K562 (cell line): ENCODE measurements around the gene ABR. TPM values are rescaled to one million over a fixed set of nuclear protein-coding genes. Genes with fewer than 3 reads are reported as not detected.
A peak's percentile ranks its signal among the peaks of the same experiment; 100 is the strongest.

Experiments
- ATAC-seq: fragments of 200-7000 bp; cut with Tn5 transposase; 3 replicates; pipeline ENCODE4 v1.9.1; 2020; ENCODE audit warnings: moderate library complexity
- BruUV-seq: library from RNA; stranded (reverse); fragments of 400-500 nt; replicated peaks from 2 replicates; lab custom pipeline; 2021; lab: Mats Ljungman, UMichigan
- CTCF ChIA-PET: fragments of 300-600 bp; formaldehyde crosslinking; extraction: SDS; loops from one replicate; lab custom pipeline; 2021; ENCODE audit warnings: low intra/inter-chr PET ratio; lab: Yijun Ruan, JAX
- POLR2A ChIA-PET: fragments of 300-600, 350-650 bp; sonication (Branson Sonifier 250); formaldehyde crosslinking; extraction: SDS; loops from one replicate; lab custom pipeline; 2021; ENCODE audit warnings: antibody characterized with exemption, inconsistent platforms; lab: Yijun Ruan, JAX
- DNase-seq, 4 experiments: peaks; one replicate each; pipeline versions ENCODE4 v3.0.0 to v3.0.0-alpha.2; 2011 to 2018; ENCODE audit warnings: low spot score in 3 of 4, mixed read lengths in 3 of 4; ENCODE audit errors: extremely low read depth in 1 of 4
- FAIRE-seq: peaks from 2 replicates; lab custom pipeline; 2011; peaks lifted over from hg19 to GRCh38; lab: Jason Lieb, UNC
- H2AFZ ChIP-seq: 2 replicates; pipeline ENCODE4 v1.6.0; 2011; ENCODE audit warnings: low read depth, low read length, control low read depth, inconsistent platforms
- H3K27ac ChIP-seq: fragments of 200-600 bp; 3 replicates; pipeline ENCODE4 v1.8.0; 2011; ENCODE audit warnings: low read depth, mild to moderate bottlenecking, control low read depth, inconsistent platforms, low read length, moderate library complexity, mixed read lengths; ENCODE audit errors: extremely low read depth
- H3K27me3 ChIP-seq, 2 experiments: fragments of 300-600 bp in 1 of 2; 2 replicates in 1 of 2; 3 replicates in 1 of 2; pipeline versions ENCODE4 v1.6.0 to v1.8.0; 2011; ENCODE audit warnings: inconsistent platforms in 2 of 2, low read length in 2 of 2, mild to moderate bottlenecking in 1 of 2, mixed read lengths in 1 of 2, moderate library complexity in 1 of 2; ENCODE audit not compliant: control insufficient read depth in 2 of 2, insufficient read depth in 2 of 2
- H3K36me3 ChIP-seq: fragments of 300-600 bp; 3 replicates; pipeline ENCODE4 v1.8.0; 2011; ENCODE audit warnings: mild to moderate bottlenecking, low read length, inconsistent platforms; ENCODE audit not compliant: control insufficient read depth, insufficient read depth
- H3K4me1 ChIP-seq, 2 experiments: fragments of 200-600 bp in 1 of 2; replicated peaks in 1 of 2; 2 replicates in 1 of 2; 3 replicates in 1 of 2; pipeline versions ENCODE4 v1.5.1 to v1.8.0; 2011; ENCODE audit warnings: inconsistent platforms in 2 of 2, low read length in 2 of 2, mild to moderate bottlenecking in 1 of 2, mixed read lengths in 1 of 2, moderate library complexity in 1 of 2; ENCODE audit not compliant: control insufficient read depth in 2 of 2, insufficient read depth in 2 of 2
- H3K4me2 ChIP-seq: 2 replicates; pipeline ENCODE4 v1.6.1; 2011; ENCODE audit warnings: low read length, control low read depth, inconsistent platforms, mixed read lengths; ENCODE audit not compliant: insufficient read depth
- H3K4me3 ChIP-seq: fragments of 200-600 bp; sonication (generic), shearing (Covaris generic); 2 replicates; pipeline ENCODE4 v1.5.1; 2016; ENCODE audit warnings: control low read depth, inconsistent platforms
- H3K79me2 ChIP-seq: fragments of 200-600 bp; 3 replicates; pipeline ENCODE4 v1.8.0; 2011; ENCODE audit warnings: low read length, inconsistent platforms; ENCODE audit not compliant: control insufficient read depth, insufficient read depth
- H3K9ac ChIP-seq, 2 experiments: 2 replicates each; pipeline versions ENCODE4 v1.6.0 to v1.6.1; 2011; ENCODE audit warnings: low read depth in 2 of 2, low read length in 2 of 2, control low read depth in 1 of 2, inconsistent platforms in 1 of 2, mild to moderate bottlenecking in 1 of 2, mixed read lengths in 1 of 2; ENCODE audit not compliant: insufficient read depth in 1 of 2
- H3K9me1 ChIP-seq: one replicate; pipeline ENCODE4 v1.6.0; 2011; ENCODE audit warnings: inconsistent platforms, mild to moderate bottlenecking, low read length, moderate library complexity; ENCODE audit not compliant: control insufficient read depth, insufficient read depth
- H3K9me3 ChIP-seq: replicated peaks from 2 replicates; pipeline ENCODE4 v1.5.1; 2011; ENCODE audit warnings: low read depth, low read length, inconsistent platforms; ENCODE audit not compliant: control insufficient read depth, insufficient read depth
- H4K20me1 ChIP-seq: replicated peaks from 2 replicates; pipeline ENCODE4 v1.6.1; 2011; ENCODE audit warnings: low read length, inconsistent platforms, mixed read lengths; ENCODE audit not compliant: control insufficient read depth, insufficient read depth
- CTCF ChIP-seq, 3 experiments: IDR thresholded peaks in 2 of 3; conservative IDR thresholded peaks in 1 of 3; 2 replicates each; pipeline ENCODE4 v1.5.1; 2011 to 2012; ENCODE audit warnings: low read length in 3 of 3, mild to moderate bottlenecking in 3 of 3, control low read depth in 2 of 3, improper control_type of control experiment in 1 of 3, inconsistent platforms in 1 of 3, low read depth in 1 of 3, mixed read lengths in 1 of 3, moderate library complexity in 1 of 3; ENCODE audit not compliant: insufficient read depth in 2 of 3
- HNRNPH1 ChIP-seq: fragments of 200-400 bp; formaldehyde crosslinking; optimal IDR thresholded peaks from 2 replicates; pipeline ENCODE3; 2017; ENCODE audit warnings: low read depth, mild to moderate bottlenecking, low read length, moderate library complexity
- ZNF764 ChIP-seq: fragments of 250-450 bp; sonication (Bioruptor Pico); IDR thresholded peaks from 2 replicates; pipeline ENCODE4 v1.4.0; 2020; ENCODE audit warnings: low read depth, mild to moderate bottlenecking, moderate library complexity
- WGBS: fragments of 100-300 bp; shearing (Covaris generic); methylation state at CpG from one replicate; pipeline ENCODE4 v1.1.6; 2016; ENCODE audit warnings: low coverage, mixed read lengths; ENCODE audit not compliant: insufficient coverage; ENCODE audit errors: missing lambda C conversion rate; 5-methylcytosine and 5-hydroxymethylcytosine counted together
- in situ Hi-C: fragments of 300-500 bp; cut with MboI; formaldehyde crosslinking; loops from 4 replicates; pipeline ENCODE4 v1.15.0; 2018; ENCODE audit warnings: inconsistent platforms, mixed read lengths
- intact Hi-C: fragments of 100-400 bp; cut with micrococcal nuclease; formaldehyde crosslinking; loops from 2 replicates; pipeline ENCODE4 v1.14.2; 2022
- polyA plus RNA-seq, 8 experiments: library from polyadenylated mRNA; depleted of rRNA in 4 of 8; stranded (reverse) in 5 of 8; unstranded in 3 of 8; fragments of >200 nt; fragmentation: Nextera tagmentation in 2 of 8; fragmentation: Illumina TruSeq in 1 of 8; extraction: Ambion mirVana in 2 of 8; extraction: Trizol in 1 of 8; gene quantifications; 2 replicates each; pipeline versions ENCODE4 v1.2.1 to v1.2.3, GENCODE V29; 2011 to 2014; ENCODE audit warnings: inconsistent platforms in 1 of 8, missing spikeins in 1 of 8
- total RNA-seq, 7 experiments: library from RNA; depleted of rRNA in 6 of 7; stranded (reverse); fragments of >200 nt in 6 of 7; fragmentation: Illumina TruSeq in 2 of 7; extraction: Trizol in 2 of 7; gene quantifications; 2 replicates each; pipeline versions ENCODE4 v1.2.1 to v1.2.3, GENCODE V29; 2011 to 2021; ENCODE audit warnings: low replicate concordance in 1 of 7

Gene ABR
- total and polyA plus RNA-seq, 9 of the 15 experiments (the other 6 are each of a cell fraction or from before 2014, with no cell fraction given) = 0.07 to 1.6 (median 0.37) TPM; not detected in 1

GRCh38 chr17:1170739-1171138 is 9.0 kb downstream of the ABR start:
- ChIA-PET CTCF (no interaction called here), POLR2A (no interaction called here)
- H4K20me1 ChIP-seq = no peaks in the 10 kb centered on the region
- H3K4me2 ChIP-seq = no peak overlapping the region
- H3K27ac ChIP-seq = no peak overlapping the region
- no peak overlapping the region for H3K9ac ChIP-seq
- ATAC-seq (no peak), DNase-seq (no peak), FAIRE-seq (no peak)
- no peak overlapping the region for H2AFZ ChIP-seq
- no peaks in the 10 kb centered on the region for H3K9me3 ChIP-seq
- H3K9me1 ChIP-seq = no peaks in the 10 kb centered on the region
- H3K4me1 ChIP-seq = no peaks in the 10 kb centered on the region; a peak in 1 of 5 replicates
- peaks cover 11 to 71% of the 10 kb centered on the region in 2 experiments; a peak in 3 of 5 replicates for H3K27me3 ChIP-seq
- in situ Hi-C loops (no loop called here), intact Hi-C loops (no loop called here)
- H3K4me3 ChIP-seq = no peak overlapping the region
- no peaks in the 10 kb centered on the region for H3K79me2 ChIP-seq
- H3K36me3 ChIP-seq = no peaks in the 10 kb centered on the region
- BruUV-seq = no TSS peak
- TF ChIP-seq CTCF (IDR thresholded peaks at IDR 0.05 in 2 of 3, conservative IDR thresholded peaks at IDR 0.05 in 1 of 3; ENCODE audit: insufficient read depth in 2 of 3, low read depth in 1 of 3, low read length in 3 of 3) (peak in 2 of 3 experiments; percentile 17 to 32; a peak in 2 of 6 replicates), HNRNPH1 (no peak), ZNF764 (CRISPR knock-in tag) (peak; percentile 71; the same call in 1 of the 2 replicates)
- 3% methylated on average over 7 of the region's 11 CpGs for WGBS
